Ramos (cell line): ENCODE measurements around the gene PIGU.
"Not testable (repeated sequence)": the region's sequence is repeated elsewhere in the genome, so short reads cannot be mapped to it uniquely, and the experiment has no call there.

Experiments
- in situ Hi-C: fragments of 300-500 bp; cut with MboI; formaldehyde crosslinking; loops from one replicate; pipeline ENCODE4 v1.14.3; 2022; ENCODE audit warnings: low sequenced_read_pairs; ENCODE audit not compliant: unreplicated experiment

Gene PIGU

DNA sequence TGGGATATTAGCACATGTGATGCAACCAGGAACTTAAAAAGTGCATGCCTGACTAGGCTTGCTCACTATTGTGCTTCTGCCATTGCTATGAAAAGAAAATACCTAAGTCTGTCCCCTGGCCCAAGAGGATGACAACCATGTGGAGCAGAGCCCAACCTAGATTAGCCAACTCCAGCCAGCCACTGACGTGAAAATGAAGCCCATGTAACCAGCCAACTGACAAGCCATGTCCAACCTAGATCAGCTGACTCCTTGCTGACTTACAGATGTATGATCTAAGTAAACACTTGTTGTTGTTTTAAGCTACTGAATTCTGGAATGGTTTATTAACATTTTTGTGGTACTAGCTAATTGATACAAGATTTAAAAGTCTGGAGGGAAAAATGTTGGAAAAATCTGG lies 47.5 kb downstream of the PIGU start:
- in situ Hi-C loops: no loop called here

DNA sequence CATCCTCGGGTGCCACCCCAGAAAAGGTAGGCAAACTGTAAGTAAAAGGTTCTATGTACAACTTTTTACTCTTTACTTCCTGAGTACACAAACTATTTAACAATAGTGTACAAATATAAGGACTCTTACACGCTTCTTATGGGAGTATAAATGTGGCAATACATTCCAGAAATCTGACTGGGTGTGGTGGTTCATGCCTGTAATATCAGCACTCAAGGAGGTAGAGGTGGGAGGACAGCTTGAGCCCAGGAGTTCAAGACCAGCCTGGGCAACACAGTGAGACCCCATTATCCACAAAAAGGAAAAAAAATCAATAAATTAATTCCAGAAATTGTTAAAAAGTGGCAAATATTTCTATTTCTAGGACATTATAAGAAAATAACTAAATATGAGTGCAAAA lies 48.9 kb downstream of the PIGU start:
- in situ Hi-C loops: no loop called here

DNA sequence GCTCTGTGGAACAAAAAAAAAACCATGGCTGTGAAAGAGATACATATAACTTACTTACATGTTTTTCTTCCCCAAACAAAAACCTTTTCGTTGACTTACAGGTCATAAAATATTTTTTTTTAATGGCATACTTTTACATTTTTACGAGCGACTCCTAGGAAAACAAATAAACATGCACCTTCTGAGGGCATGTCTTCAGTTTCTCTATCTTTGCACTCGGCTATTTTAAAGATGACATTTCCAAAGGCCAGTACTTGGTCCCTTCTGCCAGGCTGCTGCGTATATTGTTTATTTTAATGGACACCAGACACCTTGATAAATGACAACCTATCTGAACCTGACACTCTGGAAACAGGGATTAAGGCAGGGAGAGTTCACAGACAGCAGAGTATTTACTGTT lies 49.4 kb downstream of the PIGU start:
- in situ Hi-C loops: no loop called here

DNA sequence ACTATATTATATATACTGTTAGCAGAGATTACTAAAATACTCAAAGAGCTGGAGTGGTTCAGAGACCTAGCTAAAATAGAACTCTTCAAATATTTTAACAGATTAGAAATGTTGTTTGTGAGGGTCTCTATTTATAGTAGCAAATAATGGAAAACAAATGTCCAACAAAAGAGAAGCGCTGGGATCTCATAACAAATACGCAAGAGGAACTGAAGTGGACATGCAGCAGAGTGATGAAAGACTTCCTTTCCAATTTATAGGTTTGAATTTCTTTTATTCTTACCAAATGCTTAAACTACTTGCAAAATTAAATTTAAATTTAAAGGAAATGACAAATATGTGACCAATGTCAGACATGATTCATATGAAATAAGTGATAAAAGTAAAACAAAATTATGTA lies 49.9 kb downstream of the PIGU start:
- in situ Hi-C loops: no loop called here

DNA sequence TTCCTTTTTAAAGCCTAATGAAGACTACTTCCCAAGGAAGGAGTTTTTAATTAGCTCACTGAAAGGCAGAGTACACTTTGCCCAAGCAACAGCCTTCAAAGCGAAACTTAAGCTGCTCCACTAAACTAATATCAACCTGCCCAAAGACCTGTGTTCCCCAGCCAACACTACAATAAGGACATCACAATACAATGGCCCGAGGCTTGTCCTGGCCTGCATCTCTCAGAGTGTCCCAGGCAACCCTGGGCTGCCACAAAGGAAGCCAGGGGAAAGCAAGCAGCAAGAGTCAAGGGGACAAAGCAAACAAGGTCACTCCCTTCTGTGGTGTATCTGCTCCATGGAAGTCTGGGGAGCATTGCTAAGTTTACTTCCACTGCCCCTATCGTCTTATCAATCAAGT lies 52.3 kb downstream of the PIGU start:
- in situ Hi-C loops: no loop called here

DNA sequence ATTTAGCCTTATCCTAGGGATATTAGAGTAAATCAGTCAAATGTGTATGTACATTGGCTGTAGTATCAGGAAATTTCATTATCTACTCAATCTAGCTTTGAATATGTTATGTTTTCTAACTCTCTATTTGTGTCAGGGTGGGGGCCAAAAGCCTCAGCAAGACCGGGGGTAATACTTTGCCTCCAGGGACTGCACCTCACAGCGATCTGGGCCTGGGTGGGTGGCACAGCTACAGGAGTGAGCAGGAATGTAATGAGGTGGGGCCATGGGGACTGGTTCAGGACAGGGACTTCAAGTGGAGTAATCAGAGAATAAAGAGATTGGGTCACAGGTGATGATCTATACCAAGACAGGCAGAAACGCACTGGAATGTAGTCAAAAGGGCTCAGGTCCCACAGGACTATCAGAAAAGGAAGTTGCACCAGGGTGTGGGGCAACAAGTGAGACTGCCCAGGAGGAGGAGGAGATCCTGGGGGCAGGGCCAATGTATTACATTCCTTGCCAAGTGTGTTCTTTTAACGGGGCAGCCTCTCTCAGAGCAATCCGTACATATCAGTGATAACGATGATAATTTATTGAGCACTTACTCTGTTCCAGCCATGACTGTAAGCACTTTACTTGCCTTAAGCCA lies 54.0 kb downstream of the PIGU start:
- in situ Hi-C loops: no loop called here

DNA sequence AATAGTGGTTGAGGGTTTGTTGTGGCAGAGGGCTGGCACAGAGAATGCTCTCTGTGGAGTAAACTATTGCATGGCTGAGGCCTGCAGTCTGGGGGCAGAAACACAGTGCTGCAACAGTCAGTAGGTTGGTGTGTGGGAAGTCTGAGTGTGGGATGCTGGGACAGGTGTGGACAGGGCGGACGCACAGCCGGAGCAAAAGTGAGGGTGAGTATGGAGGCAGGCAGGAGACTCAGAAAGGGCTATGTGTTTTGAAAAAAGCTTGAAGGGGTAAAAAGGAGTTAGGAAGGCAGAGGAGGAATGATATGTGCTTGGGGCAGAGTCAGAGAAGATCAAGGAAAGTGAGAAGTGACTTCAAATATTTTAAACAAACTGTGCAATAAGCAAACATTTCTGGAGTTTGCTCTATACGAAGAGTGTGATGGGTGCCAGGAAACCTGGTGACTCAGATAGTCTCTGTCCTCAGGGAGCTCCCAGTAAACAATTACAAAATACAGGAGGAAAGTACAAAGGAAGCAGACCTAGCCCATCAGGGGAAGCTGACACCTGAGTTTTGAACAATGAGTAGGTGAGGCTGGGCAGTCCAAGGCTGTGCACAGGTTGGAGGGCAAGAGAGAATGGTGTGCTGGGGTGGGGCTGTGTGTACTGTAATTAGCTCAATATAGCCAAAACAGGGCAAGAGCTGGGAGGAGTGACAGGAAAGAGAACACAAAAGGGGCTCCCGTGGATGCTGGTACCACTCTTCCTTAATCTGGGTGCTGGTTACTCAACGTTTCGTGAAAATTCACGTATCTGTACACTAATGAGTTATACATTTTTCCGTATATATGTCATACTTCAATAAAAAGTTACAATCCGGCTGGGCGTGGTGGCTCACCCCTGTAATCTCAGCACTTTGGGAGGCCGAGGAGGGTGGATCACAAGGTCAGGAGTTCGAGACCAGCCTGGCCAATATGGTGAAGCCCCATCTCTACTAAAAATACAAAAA lies 55.2 kb downstream of the PIGU start:
- in situ Hi-C loops: no loop called here

DNA sequence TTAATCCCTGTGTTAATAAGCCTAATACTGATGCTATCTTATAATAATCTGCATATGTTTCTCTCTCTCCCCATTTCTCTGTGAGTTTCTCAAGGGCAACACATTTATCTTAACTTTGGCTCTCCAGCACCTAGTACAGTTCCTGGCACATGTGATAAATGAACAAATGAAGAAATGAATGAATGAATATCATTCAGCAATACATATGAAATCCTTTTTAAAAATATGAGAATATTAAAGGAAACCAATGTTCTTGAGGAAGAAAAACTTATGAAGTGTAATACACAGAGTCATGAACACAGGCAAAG lies 55.9 kb downstream of the PIGU start:
- in situ Hi-C loops: no loop called here

DNA sequence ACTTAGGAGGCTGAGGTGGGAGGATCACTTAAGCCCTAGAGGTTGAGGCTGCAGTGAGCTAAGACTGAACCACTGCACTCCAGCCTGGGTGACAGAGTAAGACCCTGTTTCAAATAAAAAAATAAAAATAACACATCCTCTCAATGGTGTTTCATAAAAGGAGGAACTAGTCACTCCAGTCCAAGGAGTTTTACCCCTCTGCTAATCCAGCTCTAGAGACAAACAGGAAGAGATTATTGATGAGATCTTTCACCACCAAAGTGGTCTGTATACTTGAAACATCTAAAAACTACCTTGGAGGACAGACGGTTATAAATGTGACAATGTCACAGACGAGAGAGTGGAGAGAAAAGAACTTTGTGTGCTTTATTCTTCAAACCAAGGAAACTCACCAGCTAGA lies 58.2 kb downstream of the PIGU start:
- in situ Hi-C loops: no loop called here

DNA sequence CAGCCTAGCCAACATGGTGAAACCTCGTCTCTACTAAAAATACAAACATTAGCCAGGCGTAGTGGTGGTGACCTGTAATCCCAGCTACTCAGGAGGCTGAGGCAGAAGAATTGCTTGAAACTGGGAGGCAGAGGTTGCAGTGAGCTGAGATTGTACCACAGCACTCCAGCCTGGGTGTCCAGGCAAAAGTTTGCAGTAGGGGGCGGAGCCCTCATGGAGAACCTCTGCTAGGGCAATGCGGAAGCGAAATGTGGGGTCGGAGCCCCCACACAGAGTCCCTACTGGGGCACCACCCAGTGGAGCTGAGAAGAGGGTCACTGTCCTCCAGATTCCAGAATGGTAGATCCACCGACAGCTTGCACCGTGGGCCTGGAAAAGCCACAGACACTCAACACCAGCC lies 60.0 kb downstream of the PIGU start:
- in situ Hi-C loops: not testable (repeated sequence)

DNA sequence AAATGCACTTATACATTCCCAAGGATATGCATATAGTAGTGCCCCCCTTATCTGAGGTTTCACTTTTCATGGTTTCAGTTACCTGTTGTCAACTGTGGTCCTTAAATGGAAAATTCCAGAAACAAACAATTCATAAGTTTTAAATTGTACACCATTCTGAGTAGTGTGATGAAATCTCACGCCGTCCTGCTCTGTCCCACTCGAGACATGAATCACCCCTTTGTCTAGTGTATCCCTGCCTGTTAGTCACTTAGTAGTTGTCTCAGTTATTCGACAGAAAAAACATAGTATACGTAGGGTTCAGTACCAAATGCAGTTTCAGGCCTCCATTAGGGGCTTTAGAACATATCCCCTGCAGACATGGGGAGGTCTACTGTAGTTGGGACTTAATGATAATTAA lies 61.4 kb downstream of the PIGU start:
- in situ Hi-C loops: no loop called here

DNA sequence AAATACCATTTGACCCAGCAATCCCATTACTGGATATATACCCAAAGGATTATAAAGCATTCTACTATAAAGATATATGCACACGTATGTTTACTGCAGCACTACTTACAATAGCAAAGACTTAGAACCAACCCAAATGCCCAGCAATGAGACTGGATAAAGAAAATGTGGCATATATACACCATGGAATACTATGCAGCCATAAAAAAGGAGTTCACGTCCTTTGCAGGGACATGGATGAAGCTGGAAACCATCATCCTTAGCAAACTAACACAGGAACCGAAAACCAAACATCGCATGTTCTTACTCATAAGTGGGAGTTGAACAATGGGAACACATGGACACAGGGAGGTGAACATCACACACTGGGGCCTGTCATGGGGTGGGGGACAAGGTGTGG lies 64.9 kb downstream of the PIGU start:
- in situ Hi-C loops: not testable (repeated sequence)

DNA sequence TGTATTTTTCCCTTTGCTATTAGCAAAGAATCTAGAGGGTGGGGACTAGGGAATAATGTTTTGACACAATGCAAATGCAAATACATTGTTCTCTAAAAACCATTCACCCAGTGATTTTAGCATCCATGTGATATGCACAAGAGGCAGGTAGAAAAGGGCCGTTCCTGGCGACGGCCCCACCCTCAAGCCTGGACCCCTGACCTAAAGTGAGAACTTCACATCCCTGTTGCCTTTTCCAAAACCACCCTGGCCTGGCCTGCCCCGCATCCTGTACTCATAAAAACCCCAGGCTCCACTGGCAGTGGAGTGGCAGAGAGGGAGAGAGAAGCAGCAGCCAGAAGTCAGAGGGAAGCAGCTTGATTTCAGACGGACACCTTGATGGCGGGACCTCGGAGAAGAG lies 69.8 kb downstream of the PIGU start:
- in situ Hi-C loops: no loop called here

DNA sequence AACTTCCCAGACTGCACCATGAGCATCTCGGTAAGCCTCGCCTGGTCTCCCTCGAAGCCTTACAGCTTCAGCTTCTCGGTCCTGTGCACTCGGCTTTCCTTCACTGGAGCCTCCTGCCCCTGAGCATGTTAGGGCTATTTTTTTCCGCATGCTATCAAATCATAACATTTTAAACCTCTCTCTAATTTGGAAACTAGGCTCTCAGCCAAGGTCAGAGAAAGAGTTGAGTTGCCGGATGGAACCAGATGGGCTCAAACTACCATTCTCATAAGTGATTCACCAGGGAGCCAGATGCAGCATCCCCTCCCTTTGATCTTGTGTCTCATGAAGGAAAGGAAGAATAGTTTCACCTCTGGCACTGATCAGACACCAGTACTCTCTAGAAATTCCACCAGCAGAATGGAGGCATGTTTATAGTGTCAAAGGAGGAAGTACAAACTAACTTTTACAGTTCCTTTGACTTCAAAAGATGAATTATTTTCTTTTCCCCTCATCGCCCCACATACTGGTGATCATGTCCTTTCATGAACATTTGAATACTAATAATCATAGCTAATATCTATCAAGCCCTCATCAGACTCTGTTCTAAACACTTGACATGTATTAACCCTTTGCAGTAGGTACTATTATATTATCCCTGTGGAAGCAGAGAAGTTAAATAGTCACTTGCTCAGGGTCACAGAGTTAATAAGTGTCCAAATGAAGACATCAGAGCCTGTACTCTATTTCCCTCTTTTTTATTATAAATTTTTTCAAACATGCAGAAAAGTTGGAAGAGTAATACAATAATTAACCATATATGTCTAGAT lies 71.7 kb downstream of the PIGU start:
- in situ Hi-C loops: no loop called here

DNA sequence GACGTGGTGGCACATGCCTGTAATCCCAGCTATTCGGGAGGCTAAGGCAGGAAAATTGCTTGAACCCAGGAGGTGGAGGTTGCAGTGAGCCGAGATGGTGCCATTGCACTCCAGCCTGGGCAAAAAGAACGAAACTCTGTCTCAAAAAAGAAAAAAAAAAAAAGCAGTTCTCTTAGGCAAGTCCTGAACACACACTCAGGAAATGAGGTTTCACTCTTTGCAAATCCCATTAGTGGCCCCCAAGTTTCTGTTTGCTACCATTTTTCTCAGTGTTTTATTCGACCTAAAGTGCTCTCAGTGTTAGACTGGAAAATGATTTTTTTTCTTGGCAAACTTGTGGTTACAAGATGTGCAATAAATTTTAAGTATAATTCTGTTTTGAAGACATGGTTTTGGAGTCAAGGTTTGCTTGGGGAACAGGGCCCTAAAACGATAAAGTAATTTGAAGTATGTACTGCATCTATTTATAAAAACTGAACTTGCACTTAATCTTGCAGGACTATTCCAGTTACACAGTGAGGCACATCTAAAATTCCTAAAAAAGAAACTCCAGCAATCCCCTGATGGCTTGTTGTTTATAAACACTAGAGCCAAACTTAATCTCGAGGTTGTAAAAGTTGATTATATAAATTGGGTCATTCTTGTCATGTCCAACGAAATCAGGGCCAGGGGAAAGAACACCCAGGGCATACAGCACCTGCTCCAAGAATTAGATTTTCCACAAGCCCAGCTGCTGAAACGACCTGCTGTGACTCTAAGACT lies 75.8 kb downstream of the PIGU start:
- in situ Hi-C loops: no loop called here

DNA sequence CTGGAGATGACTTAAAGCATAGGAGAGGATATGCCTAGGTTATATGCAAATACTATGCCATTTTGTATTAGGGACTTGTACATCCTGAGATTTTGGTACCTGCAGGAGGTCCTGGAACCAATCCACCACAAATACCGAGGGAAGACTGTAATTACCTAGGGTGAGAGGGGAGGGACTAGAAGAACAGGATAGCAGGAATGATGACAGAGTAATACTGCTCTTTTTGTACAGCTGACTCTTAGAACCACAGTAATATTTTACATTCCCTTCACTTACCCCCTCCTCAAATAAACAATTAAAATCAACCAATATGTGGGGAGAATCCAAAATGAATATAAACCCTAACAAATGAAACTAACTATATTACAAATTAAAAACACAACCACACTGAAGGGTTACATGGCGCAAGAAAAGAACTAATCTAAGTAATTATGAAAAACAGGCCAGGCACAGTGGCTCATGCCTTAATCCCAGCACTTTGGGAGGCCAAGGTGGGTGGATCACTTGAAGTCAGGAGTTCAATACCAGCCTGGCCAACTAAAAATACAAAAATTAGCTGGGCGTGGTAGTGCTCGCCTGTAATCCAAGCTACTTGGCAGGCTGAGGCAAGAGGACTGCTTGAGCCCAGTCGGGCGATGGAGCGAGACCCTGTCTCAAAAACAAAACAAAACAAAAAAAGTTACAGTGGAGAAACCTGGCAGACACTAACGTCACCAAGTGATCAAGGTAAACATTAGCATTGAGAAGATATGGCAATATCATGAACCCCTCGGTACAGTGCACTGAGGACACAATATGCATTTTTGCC lies 81.3 kb downstream of the PIGU start:
- in situ Hi-C loops: no loop called here

DNA sequence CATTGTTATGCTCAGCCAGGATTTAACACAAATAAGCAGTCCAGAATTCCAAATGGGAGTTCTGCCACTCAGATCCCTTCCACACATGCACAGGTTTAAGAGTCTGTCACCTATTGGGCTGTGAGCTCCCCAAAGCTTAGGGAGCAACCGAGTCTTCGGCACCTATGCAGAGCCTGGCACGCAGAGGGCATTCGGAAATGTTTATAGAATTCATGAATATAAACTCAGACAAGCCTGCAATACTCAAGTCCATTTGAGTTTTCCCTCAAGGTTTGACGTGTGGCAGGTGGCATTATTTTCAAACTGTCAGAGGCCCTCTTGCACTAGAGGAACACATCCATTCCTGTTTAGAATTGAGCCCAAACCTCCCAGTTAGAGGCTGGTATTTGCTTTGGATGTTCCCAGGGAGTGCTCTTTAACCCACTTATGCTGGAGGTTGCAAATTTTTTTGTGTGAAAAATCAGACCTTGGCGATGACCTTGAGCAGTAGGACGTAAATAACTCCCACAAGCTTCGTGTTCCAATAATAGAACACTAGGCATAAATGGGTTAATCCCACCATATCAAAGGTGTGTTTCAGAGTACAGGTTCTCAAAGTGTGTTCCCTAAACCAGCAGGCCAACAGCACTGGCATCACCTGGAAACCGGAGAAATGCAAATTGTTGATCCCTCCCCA lies 90.3 kb downstream of the PIGU start:
- in situ Hi-C loops: no loop called here

DNA sequence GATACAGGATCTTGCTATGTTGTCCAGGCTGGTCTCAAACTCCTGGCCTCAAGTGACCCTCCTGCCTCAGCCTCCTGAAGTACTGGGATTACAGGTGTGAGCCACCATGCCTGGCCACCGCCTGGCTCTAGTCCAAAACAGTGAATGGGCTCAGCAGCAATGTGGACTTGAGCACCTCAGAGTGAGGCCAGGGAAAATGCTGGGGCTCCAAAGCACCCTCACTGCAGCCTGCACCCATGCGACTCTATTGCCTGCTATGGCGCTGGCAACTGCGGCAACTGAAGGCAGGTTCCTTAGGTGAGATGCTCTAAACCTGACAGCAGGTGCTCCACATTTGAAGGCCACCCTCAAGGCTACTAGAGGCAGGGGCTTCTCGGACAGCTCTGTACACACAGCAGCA lies 91.9 kb downstream of the PIGU start:
- in situ Hi-C loops: no loop called here

DNA sequence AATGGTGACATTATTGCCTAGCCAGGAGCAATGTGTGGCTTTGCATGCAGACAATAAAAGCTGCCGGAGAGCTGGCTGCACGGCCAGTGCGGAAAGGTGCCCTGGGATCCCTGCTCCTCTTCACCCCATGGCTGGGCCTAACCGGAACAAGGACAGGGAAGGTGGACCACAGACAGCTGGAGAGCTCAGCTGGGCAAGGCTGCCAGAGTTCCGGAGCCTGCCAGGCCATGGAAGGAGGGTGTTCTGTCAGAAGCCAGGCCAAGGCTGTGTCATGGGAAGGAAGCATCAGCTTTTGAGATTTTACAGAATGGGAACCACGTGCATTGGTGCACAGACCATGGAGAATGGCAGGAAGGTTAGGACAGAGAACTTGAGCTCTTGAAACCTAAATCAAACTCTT lies 93.3 kb downstream of the PIGU start:
- in situ Hi-C loops: no loop called here
